ENCODE measurements around the gene CIAO2A.

The CIAO2A gene

GRCh38 chr15:64095795-64096667 is 2.4 kb upstream of the CIAO2A start, which contains the start of gene SNX1:
SNX1 (plus strand) TSS chr15:64095982; CDS start chr15:64096014, 32 bp downstream.
- TF ChIP-seq GATA3 (IDR thresholded peaks at IDR 0.05; ENCODE audit: low read depth, low read length) (no peak), GATA2 (IDR thresholded peaks at IDR 0.05; ENCODE audit: low read depth, low read length) (no peak)

- TF ChIP-seq GATA2 (IDR thresholded peaks at IDR 0.05; ENCODE audit: low read depth, low read length) (no peak), GATA3 (IDR thresholded peaks at IDR 0.05; ENCODE audit: low read depth, low read length) (no peak)
These were observed 1.8 kb upstream of the CIAO2A start for GRCh38 chr15:64095431-64095794.

- TF ChIP-seq GATA2 (IDR thresholded peaks at IDR 0.05; ENCODE audit: low read depth, low read length): no peak
- TF ChIP-seq GATA3 (IDR thresholded peaks at IDR 0.05; ENCODE audit: low read depth, low read length): no peak
These were observed 593 bp downstream of the CIAO2A start for GRCh38 chr15:64092864-64093626.

- TF ChIP-seq GATA3 (IDR thresholded peaks at IDR 0.05; ENCODE audit: low read depth, low read length) (no peak), GATA2 (IDR thresholded peaks at IDR 0.05; ENCODE audit: low read depth, low read length) (no peak)
These were observed 1.4 kb downstream of the CIAO2A start for GRCh38 chr15:64092075-64092820.

GRCh38 chr15:64090527-64090926 is 3.1 kb downstream of the CIAO2A start:
- no peak for TF ChIP-seq GATA3 (IDR thresholded peaks at IDR 0.05; ENCODE audit: low read depth, low read length)
- no peak for TF ChIP-seq GATA2 (IDR thresholded peaks at IDR 0.05; ENCODE audit: low read depth, low read length)

- TF ChIP-seq GATA2 (IDR thresholded peaks at IDR 0.05; ENCODE audit: low read depth, low read length) (no peak), GATA3 (IDR thresholded peaks at IDR 0.05; ENCODE audit: low read depth, low read length) (no peak)
These were observed 3.9 kb downstream of the CIAO2A start for GRCh38 chr15:64089543-64090280.

- no peak for TF ChIP-seq GATA2 (IDR thresholded peaks at IDR 0.05; ENCODE audit: low read depth, low read length)
- no peak for TF ChIP-seq GATA3 (IDR thresholded peaks at IDR 0.05; ENCODE audit: low read depth, low read length)
These were observed 10.9 kb downstream of the CIAO2A start for GRCh38 chr15:64082757-64083156.

GRCh38 chr15:64072812-64073211 is 20.8 kb downstream of the CIAO2A start:
- no peak for TF ChIP-seq GATA2 (IDR thresholded peaks at IDR 0.05; ENCODE audit: low read depth, low read length)
- no peak for TF ChIP-seq GATA3 (IDR thresholded peaks at IDR 0.05; ENCODE audit: low read depth, low read length)

GRCh38 chr15:64071931-64072765 is 21.5 kb downstream of the CIAO2A start:
- no peak for TF ChIP-seq GATA3 (IDR thresholded peaks at IDR 0.05; ENCODE audit: low read depth, low read length)
- TF ChIP-seq GATA2 (IDR thresholded peaks at IDR 0.05; ENCODE audit: low read depth, low read length): no peak

GRCh38 chr15:64070965-64071851 is 22.4 kb downstream of the CIAO2A start:
- TF ChIP-seq GATA3 (IDR thresholded peaks at IDR 0.05; ENCODE audit: low read depth, low read length): no peak
- no peak for TF ChIP-seq GATA2 (IDR thresholded peaks at IDR 0.05; ENCODE audit: low read depth, low read length)

GRCh38 chr15:64070106-64070505 is 23.5 kb downstream of the CIAO2A start:
- no peak for TF ChIP-seq GATA3 (IDR thresholded peaks at IDR 0.05; ENCODE audit: low read depth, low read length)
- no peak for TF ChIP-seq GATA2 (IDR thresholded peaks at IDR 0.05; ENCODE audit: low read depth, low read length)

GRCh38 chr15:64068133-64068532 is 25.5 kb downstream of the CIAO2A start:
- TF ChIP-seq GATA2 (IDR thresholded peaks at IDR 0.05; ENCODE audit: low read depth, low read length) (no peak), GATA3 (IDR thresholded peaks at IDR 0.05; ENCODE audit: low read depth, low read length) (no peak)

All from SH-SY5Y (cell line).